Suprapubic skin (tissue), 3 donors: ENCODE results near the gene METAP2.

ENCODE experiments used
- CTCF ChIP-seq, 2 donors: fragments of 200-600 bp in 1 of 2; fragments of 450-650 bp in 1 of 2; sonication (generic) in 1 of 2; IDR thresholded peaks; one replicate each; pipeline ENCODE4 v1.5.1; 2016 to 2019; ENCODE audit warnings: antibody characterized with exemption in 2 of 2, mild to moderate bottlenecking in 1 of 2, moderate library complexity in 1 of 2
- EP300 ChIP-seq: sonication (generic); formaldehyde crosslinking; IDR thresholded peaks from one replicate; pipeline ENCODE4 v1.6.1; 2017; ENCODE audit warnings: antibody characterized with exemption
- POLR2A ChIP-seq, 2 donors: fragments of 450-650 bp; IDR thresholded peaks; one replicate each; pipeline ENCODE4 v1.6.1; 2017; ENCODE audit warnings: antibody characterized with exemption in 2 of 2, mild to moderate bottlenecking in 2 of 2, moderate library complexity in 2 of 2

GRCh38 chr12:95504140-95504539, 30.2 kb downstream of the METAP2 start:
- TF ChIP-seq CTCF (IDR thresholded peaks at IDR 0.05) (no peak), EP300 (no peak), POLR2A (IDR thresholded peaks at IDR 0.05) (no peak)
